GM18868 (cell line): ENCODE measurements around the gene ZNF484.
"Not testable (repeated sequence)": the region's sequence is repeated elsewhere in the genome, so short reads cannot be mapped to it uniquely, and the experiment has no call there.

Source experiments
- ATAC-seq: cut with Tn5 transposase; IDR thresholded peaks from one replicate; pipeline ENCODE4 v1.9.1; 2021; ENCODE audit warnings: mild to moderate bottlenecking, moderate library complexity; ENCODE audit not compliant: unreplicated experiment

Gene ZNF484

DNA sequence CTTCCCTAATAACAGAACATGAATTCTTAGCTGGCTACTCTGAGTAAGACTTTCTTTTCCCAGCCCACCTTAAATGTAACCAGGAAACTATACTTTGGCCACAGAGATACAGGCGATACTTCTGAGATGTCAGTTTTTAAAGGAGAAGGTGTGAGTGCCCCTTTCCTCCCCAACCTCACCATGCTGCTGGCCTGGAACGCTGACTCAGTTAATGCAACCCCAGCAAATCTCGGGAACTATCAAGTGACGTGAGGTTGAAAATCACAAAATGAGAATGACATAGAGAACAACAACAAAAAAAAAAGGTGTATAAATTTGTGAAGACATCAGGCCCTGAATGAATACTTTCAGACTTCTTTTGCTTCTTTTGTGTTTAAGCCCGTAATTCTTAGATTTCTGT, 13.7 kb downstream of the ZNF484 start:
- no peak for ATAC-seq

DNA sequence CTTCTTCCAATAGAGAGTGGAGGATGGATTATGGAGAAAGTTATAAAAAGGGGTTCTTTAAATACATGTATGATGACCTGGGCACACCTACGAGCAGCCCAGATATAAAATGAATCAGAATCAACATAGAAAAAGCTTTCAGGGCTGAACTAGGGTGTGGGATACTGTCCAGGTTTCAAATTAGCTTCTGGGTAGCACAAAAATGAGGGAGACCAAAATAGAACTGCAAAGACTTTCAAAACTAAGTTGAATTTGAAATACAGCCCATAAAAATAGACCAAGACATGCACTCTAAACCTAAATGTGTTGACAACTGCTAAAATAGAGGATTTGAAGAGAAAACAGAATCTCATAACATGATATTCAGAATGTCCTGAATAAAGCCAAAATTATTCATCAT, 17.0 kb downstream of the ZNF484 start:
- ATAC-seq, result no peak

DNA sequence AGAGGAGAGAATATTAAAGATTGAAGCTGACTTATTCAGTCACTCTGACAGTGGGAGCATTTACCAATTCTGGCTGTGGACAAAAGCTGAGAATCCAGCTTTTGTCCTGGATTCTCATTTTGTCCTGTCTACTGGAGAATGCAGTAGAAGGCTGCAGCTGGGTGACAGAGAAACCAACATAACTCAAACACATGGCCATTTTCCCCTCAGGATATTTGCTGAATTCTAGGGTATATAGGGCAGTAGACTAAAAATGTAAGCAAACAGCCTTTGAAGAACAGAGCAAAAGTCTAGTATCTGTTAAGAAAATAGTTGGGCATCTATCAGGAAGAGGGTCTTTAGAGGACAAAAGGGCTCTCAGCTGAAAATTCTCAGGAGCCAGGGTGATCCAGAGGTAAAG, 20.6 kb downstream of the ZNF484 start:
- no peak for ATAC-seq

DNA sequence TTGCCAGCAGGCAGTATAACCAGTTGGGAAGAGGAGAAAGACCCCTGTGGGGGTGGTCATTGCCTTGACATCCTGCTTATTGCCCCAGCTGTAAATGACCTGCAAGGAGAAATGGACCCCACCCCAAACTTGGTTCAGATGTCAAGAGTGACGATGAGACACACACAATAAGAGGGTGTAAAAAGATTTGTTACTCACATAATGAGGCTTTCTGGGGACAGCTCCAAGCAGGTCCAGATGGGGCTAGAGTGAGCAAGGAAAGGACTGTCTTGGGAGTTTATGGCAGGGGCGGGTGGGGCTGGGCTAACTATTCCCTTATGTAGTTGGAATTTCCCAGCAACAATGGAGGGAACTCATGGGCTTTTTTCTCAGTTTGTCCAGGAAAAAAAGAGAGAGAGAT, 24.1 kb downstream of the ZNF484 start:
- ATAC-seq, result no peak

DNA sequence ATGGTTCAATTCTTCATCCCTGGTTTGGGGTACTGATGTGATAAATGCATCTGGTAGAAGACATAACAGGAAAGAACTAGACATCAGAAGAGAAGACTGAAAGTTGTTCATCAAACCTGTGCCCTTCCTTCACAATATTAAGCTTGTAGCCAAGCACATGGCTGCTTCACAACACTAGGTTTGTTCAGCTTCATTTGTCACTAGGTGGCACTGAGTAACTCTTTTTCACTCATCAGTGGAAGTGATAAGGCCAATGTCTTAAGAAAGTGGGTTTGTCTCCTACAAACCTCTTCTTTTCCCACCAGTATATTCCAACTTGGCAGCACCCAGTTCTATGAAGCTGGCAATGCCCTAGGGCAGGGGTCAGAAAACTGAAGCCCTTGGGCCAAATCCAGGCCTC, 26.9 kb downstream of the ZNF484 start:
- no peak for ATAC-seq

DNA sequence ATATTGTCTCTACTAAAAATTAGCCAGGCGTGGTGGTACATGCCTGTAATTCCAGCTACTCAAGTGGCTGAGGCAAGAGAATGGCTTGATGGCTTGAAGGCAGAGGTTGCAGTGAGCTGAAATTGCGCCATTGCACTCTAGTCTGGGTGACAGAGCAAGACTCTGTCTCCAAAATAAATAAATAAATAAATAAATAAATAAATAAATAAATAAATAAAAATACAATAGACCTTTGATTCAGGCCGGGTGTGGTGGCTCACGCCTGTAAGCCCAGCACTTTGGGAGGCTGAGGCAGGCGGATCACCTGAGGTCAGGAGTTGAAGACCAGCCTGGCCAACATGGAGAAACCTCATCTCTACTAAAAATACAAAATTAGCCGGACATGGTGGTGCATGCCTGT, 29.1 kb downstream of the ZNF484 start:
- not testable (repeated sequence) for ATAC-seq

DNA sequence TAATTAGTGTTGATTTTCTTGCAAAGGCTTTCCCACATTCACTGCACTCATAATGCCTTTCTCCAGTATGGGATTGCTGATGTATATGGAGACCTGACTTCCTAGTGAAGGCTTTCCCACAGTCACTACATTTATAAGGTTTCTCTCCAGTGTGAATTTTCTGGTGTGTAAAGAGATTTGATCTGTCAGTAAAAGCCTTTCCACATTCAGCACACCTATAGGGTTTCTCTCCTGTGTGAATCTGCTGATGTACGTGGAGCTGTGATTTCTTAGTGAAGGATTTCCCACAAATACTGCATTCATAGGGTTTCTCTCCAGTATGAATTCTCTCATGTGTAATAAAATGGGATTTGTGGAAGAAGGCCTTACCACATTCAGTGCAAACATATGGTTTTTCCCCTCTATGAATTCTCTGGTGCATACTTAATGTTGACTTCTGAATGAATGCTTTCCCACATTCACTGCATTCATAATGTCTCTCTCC, 31.1 kb downstream of the ZNF484 start:
- ATAC-seq, result no peak

DNA sequence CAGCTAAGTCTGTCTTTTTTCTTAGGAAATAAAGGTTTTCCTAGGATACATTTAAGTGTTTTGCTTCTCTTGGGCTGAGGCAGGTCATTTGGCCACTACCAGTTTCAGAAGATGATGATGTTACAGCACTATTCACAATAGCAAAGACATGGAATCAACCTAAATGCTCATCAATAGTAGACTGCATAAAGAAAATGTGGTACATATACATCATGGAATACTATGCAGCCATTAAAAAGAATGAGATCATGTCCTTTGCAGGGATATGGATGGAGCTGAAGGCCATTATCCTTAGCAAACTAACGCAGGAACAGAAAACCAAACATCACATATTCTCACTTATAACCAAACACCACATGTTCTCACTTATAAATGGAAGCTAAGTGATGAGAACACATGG, 39.4 kb downstream of the ZNF484 start:
- ATAC-seq, result not testable (repeated sequence)

DNA sequence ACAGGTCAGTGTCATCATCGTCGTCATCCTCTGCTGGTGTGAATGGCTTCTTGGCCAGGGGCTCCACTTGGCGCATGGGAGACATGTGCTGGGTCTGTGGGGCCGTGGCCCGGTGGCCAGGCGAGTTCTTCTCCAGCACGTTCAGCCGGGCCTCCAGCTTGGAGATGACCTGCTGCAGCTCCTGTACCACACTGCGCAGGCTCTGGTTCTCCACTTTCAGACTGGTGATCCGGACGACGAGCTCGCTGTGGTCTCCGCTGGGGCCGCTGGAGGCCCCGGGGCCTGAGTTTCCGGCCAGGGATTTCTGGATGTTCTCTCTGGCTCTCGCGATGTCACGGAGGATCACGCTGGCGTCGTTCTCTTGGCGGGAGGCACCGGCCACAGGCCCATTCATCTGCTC, 40.6 kb downstream of the ZNF484 start:
- ATAC-seq, result no peak

DNA sequence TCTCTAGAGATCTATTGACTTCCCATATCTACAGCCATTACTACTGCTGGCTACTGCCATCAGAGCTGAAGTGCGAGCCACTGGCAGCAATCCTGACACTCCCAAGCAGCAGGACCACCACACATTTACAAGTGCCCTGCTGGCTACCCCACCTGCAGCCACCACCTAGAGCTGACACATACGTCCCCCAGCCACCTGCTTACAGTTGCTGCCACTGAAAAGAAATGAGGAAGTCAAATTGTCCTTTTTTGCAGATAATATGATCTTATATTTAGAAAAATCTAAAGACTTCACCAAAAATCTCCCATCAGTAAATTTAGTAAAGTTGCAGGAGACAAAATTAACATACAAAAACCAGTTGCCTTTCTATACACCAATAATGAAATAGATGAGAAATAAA, 48.4 kb downstream of the ZNF484 start:
- no peak for ATAC-seq

DNA sequence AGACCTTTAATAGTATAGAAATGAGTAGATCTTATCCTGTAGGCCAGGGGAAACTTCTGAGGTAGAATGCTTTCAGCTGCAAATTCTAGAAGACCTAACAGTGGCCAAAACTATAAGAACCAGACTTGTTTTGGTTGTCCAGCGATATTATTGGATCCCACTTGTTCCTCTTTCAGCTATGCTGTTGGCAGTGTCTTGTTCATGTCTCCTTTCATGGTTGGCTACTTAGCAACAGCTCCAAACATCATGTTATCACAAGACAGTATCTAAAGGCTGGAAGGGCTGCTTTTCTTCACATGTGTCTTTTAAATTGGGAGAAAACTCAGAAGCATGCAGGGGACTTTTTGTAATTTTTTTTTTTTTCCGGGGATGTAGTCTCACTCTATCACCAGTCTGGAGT, 52.8 kb downstream of the ZNF484 start:
- ATAC-seq, result not testable (repeated sequence)

DNA sequence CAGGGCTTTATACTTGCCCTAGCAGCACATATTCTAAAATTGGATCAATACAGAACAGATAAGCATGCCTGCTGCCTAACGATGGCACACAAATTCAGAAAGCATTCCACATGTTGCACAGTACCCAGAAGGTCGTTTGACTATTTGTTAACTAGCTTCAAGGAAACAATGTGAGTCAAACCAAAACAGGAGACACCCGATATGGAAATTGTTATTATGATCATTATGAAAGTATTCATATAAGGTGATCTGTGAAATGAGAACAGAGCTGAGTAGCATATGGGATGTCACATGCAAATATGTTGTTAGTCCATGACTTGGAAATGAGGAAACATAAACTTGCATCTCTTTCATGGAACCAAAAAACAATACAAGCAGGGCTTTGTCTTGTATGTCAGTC, 56.9 kb downstream of the ZNF484 start:
- ATAC-seq, result no peak

DNA sequence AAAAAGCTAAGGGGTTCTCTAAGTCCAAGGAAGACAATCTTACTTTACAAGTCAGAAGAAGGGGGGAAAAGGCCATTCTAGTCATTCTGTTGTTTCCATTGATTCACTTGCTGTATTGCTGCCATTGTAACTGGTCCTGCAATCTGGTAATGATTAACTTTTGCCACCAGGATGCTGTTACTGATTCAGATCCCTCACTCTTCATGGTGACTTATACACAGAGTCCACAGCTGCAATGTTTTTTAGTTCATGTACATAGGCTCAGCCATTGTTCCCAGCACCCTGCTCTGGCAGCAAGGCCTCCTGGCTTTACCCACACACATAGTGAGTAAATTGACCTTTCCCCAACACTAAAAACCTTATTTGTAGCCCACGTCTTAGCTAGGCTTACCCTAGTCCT, 57.9 kb downstream of the ZNF484 start:
- ATAC-seq, result not testable (repeated sequence)

DNA sequence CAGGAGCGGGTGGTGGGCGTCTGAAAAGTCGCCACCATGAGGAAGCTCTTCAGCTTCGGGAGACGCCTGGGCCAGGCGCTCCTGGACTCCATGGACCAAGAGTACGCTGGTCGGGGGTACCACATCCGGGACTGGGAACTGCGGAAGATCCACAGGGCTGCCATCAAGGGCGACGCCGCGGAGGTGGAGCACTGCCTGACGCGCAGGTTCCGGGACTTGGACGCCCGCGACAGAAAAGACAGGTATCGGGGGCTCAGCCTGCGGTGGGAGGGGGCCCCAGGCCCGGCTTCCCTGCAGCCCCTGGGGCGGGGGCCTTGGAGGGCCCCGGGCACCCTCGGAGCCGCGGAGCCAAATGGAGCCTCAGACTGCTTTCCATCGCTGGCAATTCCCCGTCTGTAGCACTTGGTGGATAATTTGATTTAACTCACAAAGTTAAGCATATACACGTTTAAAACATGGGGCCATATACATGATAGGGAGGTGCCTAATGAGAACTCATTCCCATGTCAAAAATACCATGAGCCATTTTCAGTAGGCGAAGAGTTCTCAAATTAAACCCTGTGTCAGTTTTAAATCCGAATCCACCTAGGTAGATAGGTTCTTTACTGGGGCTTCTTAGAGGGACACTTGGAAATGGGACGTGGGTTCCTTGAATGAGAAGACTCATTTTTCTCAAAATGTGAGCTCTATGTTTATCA, 68.1 kb downstream of the ZNF484 start:
- not testable (repeated sequence) for ATAC-seq

DNA sequence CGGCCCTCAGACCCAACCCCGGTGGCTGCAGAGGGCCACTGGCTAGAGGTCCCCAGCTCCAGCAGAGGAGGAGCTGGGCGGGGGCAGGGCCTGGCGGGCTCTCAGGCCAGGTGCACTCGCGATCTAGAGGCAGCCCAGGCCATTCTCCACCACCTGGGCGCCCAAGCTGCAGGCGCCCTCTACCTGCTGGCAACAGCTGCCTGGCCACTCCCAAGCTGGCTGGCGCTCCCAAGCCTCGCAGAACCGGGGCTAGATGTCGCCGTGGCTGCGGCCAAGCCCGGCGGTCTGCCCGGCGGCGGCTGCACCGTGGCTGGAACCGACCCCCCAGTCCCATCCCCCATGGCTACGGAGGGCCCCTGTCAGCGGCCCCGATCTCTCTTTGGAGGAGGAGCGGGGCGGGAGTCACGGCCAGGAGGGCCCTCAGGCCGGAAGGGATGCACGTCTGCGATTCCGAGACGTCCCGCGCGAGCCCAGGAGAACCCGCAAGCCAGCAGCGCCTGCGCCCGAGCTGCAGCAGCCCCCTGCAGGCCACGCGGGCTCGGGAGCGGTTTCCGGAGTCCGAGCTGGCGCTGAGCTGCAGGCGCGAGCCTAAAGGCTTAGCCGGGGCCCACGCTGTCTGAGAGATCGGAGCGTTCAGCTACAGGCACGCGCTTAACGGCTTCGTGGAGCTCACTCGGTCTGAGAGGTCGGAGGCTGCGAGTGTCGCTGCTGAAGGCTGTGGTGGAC, 68.9 kb downstream of the ZNF484 start:
- peak; percentile 62 for ATAC-seq

DNA sequence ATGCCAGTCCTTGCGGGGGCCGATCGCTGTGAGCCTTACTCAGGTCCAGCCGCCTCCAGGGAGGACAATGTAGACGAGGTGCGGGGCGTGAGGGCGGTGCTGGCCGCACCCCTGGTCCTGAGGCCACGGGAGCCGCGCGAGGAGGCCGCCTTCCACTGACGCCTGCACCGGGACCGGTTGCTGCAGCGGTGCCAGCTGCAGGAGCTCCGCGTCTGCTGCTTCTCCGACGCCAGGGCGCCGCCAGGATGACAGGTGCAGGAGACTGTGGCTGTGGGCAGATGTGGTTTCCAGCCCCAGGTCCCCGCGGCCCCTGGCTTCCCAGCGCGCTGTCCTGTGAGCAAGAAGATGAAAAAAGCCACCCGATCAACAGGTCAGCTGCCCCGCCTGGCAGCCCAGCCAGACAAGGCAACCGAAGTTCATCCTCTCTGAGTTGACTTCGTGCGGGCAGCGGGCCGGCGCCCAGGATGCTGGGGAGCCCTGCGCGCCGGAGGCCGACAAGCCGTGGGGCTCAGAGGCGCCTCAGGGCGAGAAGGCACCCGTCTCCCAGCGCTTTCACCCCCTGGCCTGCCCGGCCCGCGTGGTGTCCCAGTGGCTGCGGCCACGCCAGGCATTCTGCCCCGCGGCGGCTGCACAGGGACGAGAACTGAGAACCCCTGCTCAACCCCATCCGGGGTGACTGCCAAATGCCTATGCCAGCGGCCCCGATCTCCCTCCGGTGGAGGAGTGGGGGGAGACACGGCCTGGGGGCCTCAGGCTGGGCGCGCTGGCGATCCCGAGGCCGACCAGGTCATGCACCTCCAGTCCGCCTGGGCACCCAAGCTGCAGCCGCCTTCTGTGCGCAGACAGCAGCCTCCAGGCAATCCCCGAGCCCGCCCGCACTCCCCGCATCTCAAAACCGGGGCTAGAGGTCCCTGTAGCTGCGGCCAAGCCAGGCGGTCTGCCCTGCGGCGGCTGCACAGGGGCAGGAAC, 69.8 kb downstream of the ZNF484 start:
- ATAC-seq, result no peak

DNA sequence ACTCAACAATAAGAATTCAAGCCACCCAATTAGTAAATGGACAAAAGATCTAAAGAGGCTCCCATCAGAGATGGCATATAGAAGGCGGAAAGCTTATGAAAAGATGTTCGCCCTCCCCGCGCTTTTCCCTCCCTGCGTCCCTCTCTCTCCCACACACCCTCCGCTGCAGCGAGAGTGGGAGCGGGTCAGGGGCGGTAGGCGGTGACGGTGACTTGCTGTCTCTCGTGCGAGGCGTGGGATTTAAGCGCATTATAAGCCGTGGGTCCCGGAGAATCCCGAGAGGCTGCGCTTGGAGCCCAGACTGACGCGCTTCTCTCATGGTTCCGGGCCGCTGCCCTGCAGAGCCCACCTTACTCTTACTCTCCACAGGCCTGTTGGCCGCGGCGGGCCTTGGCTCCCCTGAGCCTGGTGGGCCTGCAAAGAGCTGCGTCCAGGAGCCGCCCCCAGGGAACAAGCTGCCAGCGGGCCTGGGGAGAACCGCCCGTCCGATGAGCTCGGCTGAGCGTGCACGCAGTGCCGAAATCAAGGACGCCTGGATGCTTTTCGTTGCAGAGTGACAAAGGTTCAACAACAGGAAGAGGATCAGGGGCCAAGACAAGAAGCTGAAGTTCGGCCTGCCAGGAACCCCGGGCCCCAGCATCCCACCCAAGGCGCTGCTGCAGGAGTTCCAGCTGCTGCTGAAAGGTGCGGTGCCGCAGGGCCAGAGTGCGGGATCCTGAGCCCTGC, 70.6 kb downstream of the ZNF484 start:
- no peak for ATAC-seq

DNA sequence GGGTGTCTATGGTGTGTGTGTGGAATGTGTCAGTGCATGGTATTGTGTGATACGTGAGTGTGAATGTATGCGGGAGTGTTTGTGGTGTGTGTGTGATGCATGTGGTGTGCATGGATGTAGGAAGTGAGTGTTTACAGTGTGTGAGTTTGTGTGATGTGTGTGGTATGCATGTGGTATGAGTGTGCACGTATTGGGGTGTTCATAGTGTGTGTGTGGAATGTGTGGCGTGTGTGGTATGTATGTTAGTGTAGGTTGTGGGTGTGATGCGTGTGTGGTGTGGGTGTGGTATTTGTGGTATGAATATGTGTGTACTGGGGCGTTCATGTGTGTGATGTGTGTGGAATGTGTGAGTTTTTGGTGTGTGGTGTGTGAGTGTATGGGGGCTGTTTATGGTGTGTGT, 73.1 kb downstream of the ZNF484 start:
- no peak for ATAC-seq

DNA sequence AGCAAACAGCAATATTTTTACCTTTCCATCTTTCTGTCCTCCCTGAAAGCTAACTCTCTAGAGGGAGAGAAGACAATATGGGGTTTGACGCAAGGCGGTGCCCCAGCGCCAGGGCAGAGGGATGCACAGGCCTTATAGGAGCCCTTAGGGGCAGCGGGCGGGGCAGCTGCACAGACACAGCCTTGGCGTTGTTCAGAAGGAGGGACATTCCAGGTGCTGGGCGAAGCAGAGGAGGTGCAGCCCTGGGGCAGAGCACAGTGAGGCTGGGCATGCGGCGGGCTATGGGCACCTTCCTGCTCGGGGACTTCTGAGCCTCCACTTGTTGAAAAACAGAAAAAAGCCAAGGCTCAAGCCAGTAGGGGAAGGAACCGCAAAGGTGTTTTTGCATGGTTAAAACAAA, 79.5 kb downstream of the ZNF484 start:
- no peak for ATAC-seq

DNA sequence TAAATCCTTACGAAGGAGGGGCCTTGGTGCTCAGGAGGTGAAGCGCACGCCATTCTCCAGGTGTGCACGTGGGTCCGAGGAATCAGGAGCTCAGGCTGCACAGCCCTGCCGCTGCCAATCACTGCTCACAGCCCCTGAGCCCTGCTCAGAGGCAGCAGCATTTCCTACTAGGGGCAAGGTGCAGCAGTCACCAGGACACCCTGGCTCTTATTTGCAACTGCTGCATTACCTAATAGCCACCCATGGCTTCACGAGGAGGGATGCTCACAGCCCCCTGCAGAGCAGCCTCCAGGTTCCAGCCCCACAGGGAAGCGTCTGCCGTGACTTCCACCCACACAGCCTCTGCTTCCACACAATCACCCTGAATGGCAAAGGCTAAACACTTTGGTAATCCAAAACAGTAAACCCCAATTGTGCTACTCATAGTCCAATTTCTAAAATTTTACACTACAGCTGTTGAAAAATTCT, 81.5 kb downstream of the ZNF484 start:
- not testable (repeated sequence) for ATAC-seq
